A549 (cell line): ENCODE results near the gene CCDC33. TPM values are rescaled to one million over a fixed set of nuclear protein-coding genes. Genes with fewer than 3 reads are reported as not detected.

ENCODE experiments used
- ATAC-seq, 2 experiments: fragments of 200-7000 bp in 1 of 2; fragments of >200 bp in 1 of 2; cut with Nextera tagmentation in 1 of 2; cut with Tn5 transposase in 1 of 2; 3 replicates each; pipeline versions ENCODE4 v1.8.0 to v1.9.1; 2018 to 2020; ENCODE audit warnings: mild to moderate bottlenecking in 1 of 2, moderate library complexity in 1 of 2
- CTCF ChIA-PET: fragments of 300-600 bp; sonication (Branson Sonifier 250); formaldehyde crosslinking; extraction: SDS; loops from one replicate; lab custom pipeline; 2021; ENCODE audit warnings: antibody characterized with exemption, inconsistent platforms; lab: Yijun Ruan, JAX
- POLR2A ChIA-PET: fragments of 350-600 bp; formaldehyde crosslinking; extraction: SDS; loops from one replicate; lab custom pipeline; 2021; ENCODE audit warnings: antibody characterized with exemption, inconsistent platforms; lab: Yijun Ruan, JAX
- DNase-seq, 2 experiments: peaks; one replicate each; pipeline versions ENCODE4 v3.0.0 to v3.0.0-alpha.2; 2011 to 2016; ENCODE audit warnings: low read depth in 1 of 2, low spot score in 1 of 2
- FAIRE-seq: peaks from 2 replicates; lab custom pipeline; 2011; peaks lifted over from hg19 to GRCh38; lab: Jason Lieb, UNC
- H3K27ac ChIP-seq, 2 experiments: fragments of >200 bp; sonication (Bioruptor Twin); formaldehyde crosslinking; 3 replicates each; pipeline ENCODE4 v1.5.1; 2016 to 2017
- H3K4me1 ChIP-seq: fragments of >200 bp; sonication (Bioruptor Twin); formaldehyde crosslinking; 3 replicates; pipeline ENCODE4 v1.6.1; 2016
- H3K4me2 ChIP-seq: fragments of >200 bp; sonication (Bioruptor Twin); formaldehyde crosslinking; 3 replicates; pipeline ENCODE4 v1.6.1; 2016
- H3K4me3 ChIP-seq: fragments of >200 bp; sonication (Bioruptor Twin); formaldehyde crosslinking; 3 replicates; pipeline ENCODE4 v1.5.1; 2016
- H3K9me3 ChIP-seq: fragments of >200 bp; sonication (Bioruptor Twin); formaldehyde crosslinking; 3 replicates; pipeline ENCODE4 v1.6.1; 2016
- ATOH8 ChIP-seq: fragments of 250-450 bp; sonication (Bioruptor Pico); IDR thresholded peaks from 2 replicates; pipeline ENCODE4 v1.5.0; 2020; ENCODE audit warnings: low read depth, mild to moderate bottlenecking, moderate library complexity
- BCL3 ChIP-seq: fragments of >200 bp; sonication (Bioruptor Twin); formaldehyde crosslinking; IDR thresholded peaks from 3 replicates; pipeline ENCODE4 v1.6.1; 2016
- BHLHE40 ChIP-seq: IDR thresholded peaks from 2 replicates; pipeline ENCODE4 v1.6.1; 2012; ENCODE audit warnings: low read depth, low read length, inconsistent platforms
- CBX8 ChIP-seq: fragments of 200-600 bp; sonication (generic); IDR thresholded peaks from 2 replicates; pipeline ENCODE4 v1.6.1; 2016
- CEBPB ChIP-seq, 2 experiments: fragments of >200 bp in 1 of 2; sonication (Bioruptor Twin) in 1 of 2; formaldehyde crosslinking in 1 of 2; IDR thresholded peaks; 2 replicates each; pipeline ENCODE4 v1.6.1; 2012 to 2016
- E2F6 ChIP-seq: IDR thresholded peaks from 2 replicates; pipeline ENCODE4 v1.6.1; 2012; ENCODE audit warnings: low read depth, borderline replicate concordance
- ELK1 ChIP-seq: fragments of 150-350 bp; IDR thresholded peaks from 2 replicates; pipeline ENCODE4 v1.6.1; 2014; ENCODE audit warnings: low read depth, mild to moderate bottlenecking, low read length
- EP300 ChIP-seq, 2 experiments: fragments of >200 bp; sonication (Bioruptor Twin); formaldehyde crosslinking; IDR thresholded peaks; 2 replicates in 1 of 2; 3 replicates in 1 of 2; pipeline ENCODE4 v1.6.1; 2016 to 2017
- ESRRA ChIP-seq: fragments of 150-350 bp; IDR thresholded peaks from 2 replicates; pipeline ENCODE4 v1.6.1; 2014; ENCODE audit warnings: mild to moderate bottlenecking, low read length, borderline replicate concordance
- FOSL2 ChIP-seq, 2 experiments: fragments of 450-650 bp in 1 of 2; fragments of >200 bp in 1 of 2; sonication (Bioruptor Twin) in 1 of 2; formaldehyde crosslinking; IDR thresholded peaks; 2 replicates each; pipeline versions ENCODE4 v1.5.0 to v1.6.1; 2016 to 2020; ENCODE audit warnings: mild to moderate bottlenecking in 1 of 2, moderate library complexity in 1 of 2
- GATA3 ChIP-seq: IDR thresholded peaks from 2 replicates; pipeline ENCODE4 v1.6.1; 2012; ENCODE audit warnings: borderline replicate concordance
- HEYL ChIP-seq: fragments of 250-450 bp; sonication (Bioruptor Pico); IDR thresholded peaks from 2 replicates; pipeline ENCODE4 v1.8.0; 2021; ENCODE audit warnings: mild to moderate bottlenecking, moderate library complexity
- HOXA7 ChIP-seq: fragments of 250-450 bp; sonication (Bioruptor Pico); IDR thresholded peaks from 2 replicates; pipeline ENCODE4 v1.5.0; 2020; ENCODE audit warnings: mild to moderate bottlenecking, moderate library complexity
- HOXB13 ChIP-seq: fragments of 250-450 bp; sonication (Bioruptor Pico); IDR thresholded peaks from 2 replicates; pipeline ENCODE4 v1.5.0; 2020; ENCODE audit warnings: low read depth, mild to moderate bottlenecking, moderate library complexity
- HOXB5 ChIP-seq: fragments of 250-450 bp; sonication (Bioruptor Pico); IDR thresholded peaks from 2 replicates; pipeline ENCODE4 v1.5.0; 2020; ENCODE audit warnings: mild to moderate bottlenecking, moderate library complexity
- JUN ChIP-seq, 2 experiments: fragments of >200 bp; sonication (Bioruptor Twin); formaldehyde crosslinking; IDR thresholded peaks; 2 replicates in 1 of 2; 3 replicates in 1 of 2; pipeline ENCODE4 v1.6.1; 2016 to 2017
- JUNB ChIP-seq: fragments of >200 bp; sonication (Bioruptor Twin); formaldehyde crosslinking; IDR thresholded peaks from 2 replicates; pipeline ENCODE4 v1.6.1; 2016
- MAFK ChIP-seq: fragments of 450-650 bp; IDR thresholded peaks from 2 replicates; pipeline ENCODE4 v1.6.1; 2014; ENCODE audit not compliant: partially characterized antibody
- MAZ ChIP-seq: fragments of 150-350 bp; IDR thresholded peaks from 2 replicates; pipeline ENCODE4 v1.6.1; 2014; ENCODE audit warnings: antibody characterized with exemption, low read depth, low read length, borderline replicate concordance
- NFE2L2 ChIP-seq: fragments of 150-350 bp; conservative IDR thresholded peaks from 2 replicates; pipeline ENCODE4 v1.6.1; 2014; ENCODE audit warnings: low read length
- NR3C1 ChIP-seq: fragments of >200 bp; sonication (Bioruptor Twin); formaldehyde crosslinking; IDR thresholded peaks from 3 replicates; pipeline ENCODE4 v1.6.1; 2017
- RAD21 ChIP-seq, 2 experiments: fragments of >200 bp in 1 of 2; sonication (Bioruptor Twin) in 1 of 2; formaldehyde crosslinking in 1 of 2; IDR thresholded peaks in 1 of 2; conservative IDR thresholded peaks in 1 of 2; 2 replicates in 1 of 2; 3 replicates in 1 of 2; pipeline ENCODE4 v1.6.1; 2012 to 2018; ENCODE audit warnings: inconsistent platforms in 1 of 2
- RARB ChIP-seq: fragments of 250-450 bp; sonication (Bioruptor Pico); IDR thresholded peaks from 2 replicates; pipeline ENCODE4 v1.8.0; 2021; ENCODE audit warnings: mild to moderate bottlenecking, moderate library complexity
- RCOR1 ChIP-seq: fragments of 150-350 bp; IDR thresholded peaks from 2 replicates; pipeline ENCODE4 v1.6.1; 2014; ENCODE audit warnings: antibody characterized with exemption, low read length, low read depth
- RNF2 ChIP-seq: fragments of 200-600 bp; sonication (generic); IDR thresholded peaks from 2 replicates; pipeline ENCODE4 v1.6.1; 2016; ENCODE audit warnings: low read depth, mild to moderate bottlenecking, antibody characterized with exemption, moderate library complexity, borderline replicate concordance
- SREBF2 ChIP-seq: fragments of 450-650 bp; IDR thresholded peaks from 2 replicates; pipeline ENCODE4 v1.6.1; 2014; ENCODE audit warnings: mild to moderate bottlenecking, moderate library complexity
- ZC3H11A ChIP-seq: fragments of 450-650 bp; IDR thresholded peaks from 2 replicates; pipeline ENCODE4 v1.6.1; 2014; ENCODE audit warnings: antibody characterized with exemption, mild to moderate bottlenecking
- ZNF302 ChIP-seq: fragments of 250-450 bp; sonication (Bioruptor Pico); IDR thresholded peaks from 2 replicates; pipeline ENCODE4 v1.9.0; 2021; ENCODE audit warnings: inconsistent platforms, mild to moderate bottlenecking, moderate library complexity
- WGBS: methylation state at CpG from one replicate; pipeline ENCODE4 v1.1.6; 2017; ENCODE audit errors: missing lambda C conversion rate; 5-methylcytosine and 5-hydroxymethylcytosine counted together
- polyA plus RNA-seq, 4 experiments: library from polyadenylated mRNA; depleted of rRNA in 3 of 4; stranded (reverse); fragments of >200 nt; fragmentation: RNase III in 1 of 4; extraction: RNeasy Plus Mini Kit Qiagen cat#74134 plus additional on column Dnase treatment in 1 of 4; gene quantifications; 2 replicates in 3 of 4; 3 replicates in 1 of 4; pipeline ENCODE4 v1.2.3, GENCODE V29; 2011 to 2017
- TF ChIP-seq, protein P1 (sequence below): IDR thresholded peaks from 2 replicates; pipeline ENCODE4 v1.6.1; 2012
- TF ChIP-seq, protein P2 (sequence below): fragments of 450-650 bp; IDR thresholded peaks from 2 replicates; pipeline ENCODE4 v1.6.1; 2014; ENCODE audit warnings: antibody characterized with exemption

Gene CCDC33
- polyA plus RNA-seq, 2 of the 4 experiments (the other 2 are of a cell fraction) = 5.9 to 9.2 TPM

- peak overlapping the region; percentile 90 to 97 for H3K27ac ChIP-seq
Measured at GRCh38 chr15:74194572-74195559, 41.3 kb upstream of the CCDC33 start.

DNA sequence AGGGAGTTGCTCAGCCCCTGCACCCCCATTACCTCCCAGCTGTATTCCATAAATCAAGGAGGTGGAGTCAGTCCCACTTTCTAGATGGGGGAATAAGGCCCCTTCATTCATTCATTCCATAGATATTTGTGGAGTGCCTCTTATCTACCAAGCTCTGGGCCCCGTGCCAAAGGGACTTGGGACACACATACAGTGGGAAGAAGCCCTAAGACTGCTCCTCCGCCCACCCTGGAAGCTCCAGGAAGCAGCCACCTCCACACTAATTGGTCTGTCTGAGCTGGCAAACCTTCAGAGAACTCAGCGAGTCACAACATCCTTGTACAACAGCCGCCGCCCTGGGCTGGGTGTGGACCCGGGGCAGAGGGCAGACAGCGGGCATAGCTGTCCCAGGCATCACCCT is 40.0 kb upstream of the CCDC33 start:
- Histone ChIP-seq H3K4me3 (no peak overlapping the region), H3K4me1 (peaks cover 95% of the 10 kb centered on the region), H3K27ac (peak overlapping the region; percentile 90 to 97), H3K4me2 (peak overlapping the region; percentile 76), H3K9me3 (no peaks in the 10 kb centered on the region)
- ChIA-PET CTCF (interaction anchor here (0.9 to 2.0 kb wide), 10 partner anchors 9 to 142 kb away, joined by 3 to 7 read pairs (median 3); no protein-coding TSS in a partner anchor), POLR2A (interaction anchor here (0.8 to 3.0 kb wide), 4 partner anchors 11 to 112 kb away, joined by 3 to 19 read pairs (median 7); no protein-coding TSS in a partner anchor)
- 0% methylated on average over 3 of the region's 7 CpGs for WGBS
- TF ChIP-seq RNF2 (no peak), ATOH8 (CRISPR knock-in tag) (no peak), EP300 (IDR thresholded peaks at IDR 0.05) (peak; percentile 62 to 84; a peak in 3 of 5 replicates), BCL3 (peak; percentile 47; the same call in 1 of the 3 replicates), RAD21 (conservative IDR thresholded peaks at IDR 0.05 in 1 of 2, IDR thresholded peaks at IDR 0.05 in 1 of 2) (peak in 1 of 2 experiments; percentile 22; a peak in 3 of 5 replicates), FOSL2 (IDR thresholded peaks at IDR 0.05) (no peak), FOSL2 (CRISPR knock-in tag; IDR thresholded peaks at IDR 0.05) (0 out of 2 replicates have a peak, but pooled peaks have one; percentile 2), JUN (IDR thresholded peaks at IDR 0.05) (peak; percentile 47 to 74; a peak in 3 of 5 replicates), JUNB (peak; percentile 42; the same call in 1 of the 2 replicates), HEYL (CRISPR knock-in tag) (no peak), SREBF2 (no peak), CBX8 (no peak), GATA3 (peak; percentile 82; the same call in 1 of the 2 replicates), NR3C1 (no peak), CEBPB (IDR thresholded peaks at IDR 0.05) (peak in 1 of 2 experiments; percentile 46; a peak in 1 of 4 replicates)
- TF ChIP-seq, protein P1, sequence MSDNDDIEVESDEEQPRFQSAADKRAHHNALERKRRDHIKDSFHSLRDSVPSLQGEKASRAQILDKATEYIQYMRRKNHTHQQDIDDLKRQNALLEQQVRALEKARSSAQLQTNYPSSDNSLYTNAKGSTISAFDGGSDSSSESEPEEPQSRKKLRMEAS = peak; percentile 33; the same call in 1 of the 2 replicates
- TF ChIP-seq, all 56 proteins: peak for 9
- ATAC-seq (peak; percentile 73 to 82), DNase-seq (peak; percentile 55 to 94), FAIRE-seq (no peak)

More at GRCh38 chr15:74194572-74195559, 41.3 kb upstream of the CCDC33 start:
- ATAC-seq (no peak), FAIRE-seq (no peak), DNase-seq (no peak)
- CTCF ChIA-PET = interaction anchor here (0.6 to 2.0 kb wide), 5 partner anchors 8 to 102 kb away, joined by 3 to 7 read pairs (median 4); partner anchors contain the start of gene STRA6
- POLR2A ChIA-PET = interaction anchor here (1.8 to 3.0 kb wide), 2 partner anchors 9 to 15 kb away, joined by 10 to 19 read pairs; no protein-coding TSS in a partner anchor
- Histone ChIP-seq H3K4me1 (peaks cover 82% of the 10 kb centered on the region), H3K4me2 (peak overlapping the region; percentile 76; the same call in 2 of the 3 replicates), H3K9me3 (no peaks in the 10 kb centered on the region), H3K4me3 (no peak overlapping the region)
- TF ChIP-seq ZNF302 = no peak
- TF ChIP-seq NFE2L2 = no peak
- TF ChIP-seq RCOR1 = no peak
- no peak for TF ChIP-seq RARB (CRISPR knock-in tag)
- no peak for TF ChIP-seq JUN (IDR thresholded peaks at IDR 0.05)
- no peak for TF ChIP-seq ZC3H11A
- TF ChIP-seq SREBF2 = no peak
- TF ChIP-seq HOXA7 = no peak
- TF ChIP-seq HOXB5 (CRISPR knock-in tag) = no peak
- TF ChIP-seq, protein P2, sequence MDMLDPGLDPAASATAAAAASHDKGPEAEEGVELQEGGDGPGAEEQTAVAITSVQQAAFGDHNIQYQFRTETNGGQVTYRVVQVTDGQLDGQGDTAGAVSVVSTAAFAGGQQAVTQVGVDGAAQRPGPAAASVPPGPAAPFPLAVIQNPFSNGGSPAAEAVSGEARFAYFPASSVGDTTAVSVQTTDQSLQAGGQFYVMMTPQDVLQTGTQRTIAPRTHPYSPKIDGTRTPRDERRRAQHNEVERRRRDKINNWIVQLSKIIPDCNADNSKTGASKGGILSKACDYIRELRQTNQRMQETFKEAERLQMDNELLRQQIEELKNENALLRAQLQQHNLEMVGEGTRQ = no peak
- no peak for TF ChIP-seq ELK1
- no peak for TF ChIP-seq ESRRA
- TF ChIP-seq HOXB13 (CRISPR knock-in tag) = no peak
- TF ChIP-seq FOSL2 (IDR thresholded peaks at IDR 0.05) = no peak
- TF ChIP-seq FOSL2 (CRISPR knock-in tag; IDR thresholded peaks at IDR 0.05) = no peak
- TF ChIP-seq GATA3 = no peak
- TF ChIP-seq MAZ = no peak
- no peak for TF ChIP-seq E2F6
- no peak for TF ChIP-seq BHLHE40
- TF ChIP-seq MAFK = no peak
- WGBS = 94% methylated on average over 8 of the region's 13 CpGs
